ENCODE results near the gene SERPINA3. TPM values are rescaled to one million over a fixed set of nuclear protein-coding genes. Genes with fewer than 3 reads are reported as not detected.

Gene SERPINA3
- total RNA-seq, 1 experiment from 2014 or later = 3.5 TPM

DNA sequence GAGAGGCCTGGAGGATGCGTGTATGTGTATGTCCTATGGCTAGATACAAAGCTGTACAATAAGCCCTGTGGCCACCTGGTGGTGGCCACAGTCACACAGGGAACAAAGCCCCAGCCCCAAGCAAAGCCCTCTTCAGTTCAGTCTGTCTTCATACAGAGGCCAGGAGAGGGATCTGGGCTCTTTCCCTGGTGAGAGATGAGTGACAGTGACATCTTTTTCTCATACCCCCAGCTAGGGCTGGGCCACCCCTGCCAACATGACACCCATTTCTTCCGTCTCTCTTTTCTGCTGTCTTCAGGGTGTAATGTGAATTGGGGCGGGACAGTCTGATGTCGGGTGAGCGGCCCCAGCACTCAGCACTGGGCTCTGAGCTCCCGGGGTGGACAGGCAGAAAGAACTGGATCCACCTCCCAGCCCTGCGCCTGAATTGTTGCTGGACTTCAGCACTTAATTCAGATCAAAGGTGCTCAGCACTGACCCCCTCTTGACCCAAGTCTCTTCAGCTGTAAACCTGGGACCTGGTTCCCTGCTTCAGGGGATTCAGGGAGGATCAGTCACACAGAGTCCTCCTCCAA is 59.8 kb downstream of the SERPINA3 start (continued):
- TF ChIP-seq, protein P1, sequence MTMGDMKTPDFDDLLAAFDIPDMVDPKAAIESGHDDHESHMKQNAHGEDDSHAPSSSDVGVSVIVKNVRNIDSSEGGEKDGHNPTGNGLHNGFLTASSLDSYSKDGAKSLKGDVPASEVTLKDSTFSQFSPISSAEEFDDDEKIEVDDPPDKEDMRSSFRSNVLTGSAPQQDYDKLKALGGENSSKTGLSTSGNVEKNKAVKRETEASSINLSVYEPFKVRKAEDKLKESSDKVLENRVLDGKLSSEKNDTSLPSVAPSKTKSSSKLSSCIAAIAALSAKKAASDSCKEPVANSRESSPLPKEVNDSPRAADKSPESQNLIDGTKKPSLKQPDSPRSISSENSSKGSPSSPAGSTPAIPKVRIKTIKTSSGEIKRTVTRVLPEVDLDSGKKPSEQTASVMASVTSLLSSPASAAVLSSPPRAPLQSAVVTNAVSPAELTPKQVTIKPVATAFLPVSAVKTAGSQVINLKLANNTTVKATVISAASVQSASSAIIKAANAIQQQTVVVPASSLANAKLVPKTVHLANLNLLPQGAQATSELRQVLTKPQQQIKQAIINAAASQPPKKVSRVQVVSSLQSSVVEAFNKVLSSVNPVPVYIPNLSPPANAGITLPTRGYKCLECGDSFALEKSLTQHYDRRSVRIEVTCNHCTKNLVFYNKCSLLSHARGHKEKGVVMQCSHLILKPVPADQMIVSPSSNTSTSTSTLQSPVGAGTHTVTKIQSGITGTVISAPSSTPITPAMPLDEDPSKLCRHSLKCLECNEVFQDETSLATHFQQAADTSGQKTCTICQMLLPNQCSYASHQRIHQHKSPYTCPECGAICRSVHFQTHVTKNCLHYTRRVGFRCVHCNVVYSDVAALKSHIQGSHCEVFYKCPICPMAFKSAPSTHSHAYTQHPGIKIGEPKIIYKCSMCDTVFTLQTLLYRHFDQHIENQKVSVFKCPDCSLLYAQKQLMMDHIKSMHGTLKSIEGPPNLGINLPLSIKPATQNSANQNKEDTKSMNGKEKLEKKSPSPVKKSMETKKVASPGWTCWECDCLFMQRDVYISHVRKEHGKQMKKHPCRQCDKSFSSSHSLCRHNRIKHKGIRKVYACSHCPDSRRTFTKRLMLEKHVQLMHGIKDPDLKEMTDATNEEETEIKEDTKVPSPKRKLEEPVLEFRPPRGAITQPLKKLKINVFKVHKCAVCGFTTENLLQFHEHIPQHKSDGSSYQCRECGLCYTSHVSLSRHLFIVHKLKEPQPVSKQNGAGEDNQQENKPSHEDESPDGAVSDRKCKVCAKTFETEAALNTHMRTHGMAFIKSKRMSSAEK (CRISPR knock-in tag; IDR thresholded peaks at IDR 0.05; ENCODE audit: borderline replicate concordance) = no peak
- TF ChIP-seq IRF2 (CRISPR knock-in tag; IDR thresholded peaks at IDR 0.05; ENCODE audit: borderline replicate concordance, low read depth) = no peak
- TF ChIP-seq MYBL2 (CRISPR knock-in tag; IDR thresholded peaks at IDR 0.05) = no peak
- no peak for TF ChIP-seq ZNF219 (CRISPR knock-in tag; IDR thresholded peaks at IDR 0.05; ENCODE audit: borderline replicate concordance)
- TF ChIP-seq, protein P2, sequence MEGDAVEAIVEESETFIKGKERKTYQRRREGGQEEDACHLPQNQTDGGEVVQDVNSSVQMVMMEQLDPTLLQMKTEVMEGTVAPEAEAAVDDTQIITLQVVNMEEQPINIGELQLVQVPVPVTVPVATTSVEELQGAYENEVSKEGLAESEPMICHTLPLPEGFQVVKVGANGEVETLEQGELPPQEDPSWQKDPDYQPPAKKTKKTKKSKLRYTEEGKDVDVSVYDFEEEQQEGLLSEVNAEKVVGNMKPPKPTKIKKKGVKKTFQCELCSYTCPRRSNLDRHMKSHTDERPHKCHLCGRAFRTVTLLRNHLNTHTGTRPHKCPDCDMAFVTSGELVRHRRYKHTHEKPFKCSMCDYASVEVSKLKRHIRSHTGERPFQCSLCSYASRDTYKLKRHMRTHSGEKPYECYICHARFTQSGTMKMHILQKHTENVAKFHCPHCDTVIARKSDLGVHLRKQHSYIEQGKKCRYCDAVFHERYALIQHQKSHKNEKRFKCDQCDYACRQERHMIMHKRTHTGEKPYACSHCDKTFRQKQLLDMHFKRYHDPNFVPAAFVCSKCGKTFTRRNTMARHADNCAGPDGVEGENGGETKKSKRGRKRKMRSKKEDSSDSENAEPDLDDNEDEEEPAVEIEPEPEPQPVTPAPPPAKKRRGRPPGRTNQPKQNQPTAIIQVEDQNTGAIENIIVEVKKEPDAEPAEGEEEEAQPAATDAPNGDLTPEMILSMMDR (IDR thresholded peaks at IDR 0.05) = no peak
- TF ChIP-seq ATF1 (CRISPR knock-in tag; IDR thresholded peaks at IDR 0.05) = no peak
- TF ChIP-seq SP1 (CRISPR knock-in tag; conservative IDR thresholded peaks at IDR 0.05) = no peak
- TF ChIP-seq CREB1 (CRISPR knock-in tag; IDR thresholded peaks at IDR 0.05) = no peak
- TF ChIP-seq, protein P3, sequence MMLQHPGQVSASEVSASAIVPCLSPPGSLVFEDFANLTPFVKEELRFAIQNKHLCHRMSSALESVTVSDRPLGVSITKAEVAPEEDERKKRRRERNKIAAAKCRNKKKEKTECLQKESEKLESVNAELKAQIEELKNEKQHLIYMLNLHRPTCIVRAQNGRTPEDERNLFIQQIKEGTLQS (CRISPR knock-in tag; conservative IDR thresholded peaks at IDR 0.05) = no peak
- TF ChIP-seq, protein P4, sequence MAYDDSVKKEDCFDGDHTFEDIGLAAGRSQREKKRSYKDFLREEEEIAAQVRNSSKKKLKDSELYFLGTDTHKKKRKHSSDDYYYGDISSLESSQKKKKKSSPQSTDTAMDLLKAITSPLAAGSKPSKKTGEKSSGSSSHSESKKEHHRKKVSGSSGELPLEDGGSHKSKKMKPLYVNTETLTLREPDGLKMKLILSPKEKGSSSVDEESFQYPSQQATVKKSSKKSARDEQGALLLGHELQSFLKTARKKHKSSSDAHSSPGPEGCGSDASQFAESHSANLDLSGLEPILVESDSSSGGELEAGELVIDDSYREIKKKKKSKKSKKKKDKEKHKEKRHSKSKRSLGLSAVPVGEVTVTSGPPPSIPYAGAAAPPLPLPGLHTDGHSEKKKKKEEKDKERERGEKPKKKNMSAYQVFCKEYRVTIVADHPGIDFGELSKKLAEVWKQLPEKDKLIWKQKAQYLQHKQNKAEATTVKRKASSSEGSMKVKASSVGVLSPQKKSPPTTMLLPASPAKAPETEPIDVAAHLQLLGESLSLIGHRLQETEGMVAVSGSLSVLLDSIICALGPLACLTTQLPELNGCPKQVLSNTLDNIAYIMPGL (CRISPR knock-in tag; IDR thresholded peaks at IDR 0.05) = no peak

DNA sequence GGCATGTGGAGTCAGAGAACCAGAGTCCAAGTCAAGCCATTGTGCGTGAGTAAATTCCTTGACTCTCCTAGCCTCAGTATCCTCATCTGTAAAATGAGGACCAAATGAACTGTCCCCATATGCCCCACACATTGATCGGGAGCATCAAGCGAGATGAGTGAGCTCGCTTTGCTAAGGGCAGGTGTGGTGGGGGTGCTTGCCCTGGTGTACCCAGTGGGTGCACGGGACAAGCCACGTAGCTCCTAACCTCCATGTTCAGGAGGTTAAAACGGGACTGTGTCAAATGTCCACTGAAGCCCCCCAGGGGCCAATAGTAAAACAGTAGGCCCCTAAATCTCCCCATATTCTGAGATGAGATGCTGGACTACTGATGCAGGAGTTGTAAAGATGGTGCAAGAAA is 60.9 kb downstream of the SERPINA3 start:
- ChIA-PET POLR2A (no interaction called here), CTCF (interaction anchor here (1.4 kb wide), 1 partner anchor 215 kb away, joined by 3 read pairs; no protein-coding TSS in a partner anchor)
- H3K27ac Mint-ChIP-seq = no peak overlapping the region
- 0 out of 2 replicates have a peak, but pooled peaks cover 3% of the 10 kb centered on the region for H3K9me3 Mint-ChIP-seq
- H3K36me3 Mint-ChIP-seq = no peaks in the 10 kb centered on the region
- no peak for ATAC-seq
- H3K27me3 Mint-ChIP-seq (ENCODE audit: low read depth) = no peaks in the 10 kb centered on the region
- no peak overlapping the region for H3K4me3 Mint-ChIP-seq
- peaks cover 4% of the 10 kb centered on the region; the same call in 1 of the 2 replicates for H3K4me1 Mint-ChIP-seq
- DNase-seq (ENCODE audit: low spot score) = no peak
- no peak for TF ChIP-seq NFYB (CRISPR knock-in tag; conservative IDR thresholded peaks at IDR 0.05; ENCODE audit: low read depth)
- no peak for TF ChIP-seq ZNF671 (CRISPR knock-in tag; IDR thresholded peaks at IDR 0.05)
- TF ChIP-seq, protein P5, sequence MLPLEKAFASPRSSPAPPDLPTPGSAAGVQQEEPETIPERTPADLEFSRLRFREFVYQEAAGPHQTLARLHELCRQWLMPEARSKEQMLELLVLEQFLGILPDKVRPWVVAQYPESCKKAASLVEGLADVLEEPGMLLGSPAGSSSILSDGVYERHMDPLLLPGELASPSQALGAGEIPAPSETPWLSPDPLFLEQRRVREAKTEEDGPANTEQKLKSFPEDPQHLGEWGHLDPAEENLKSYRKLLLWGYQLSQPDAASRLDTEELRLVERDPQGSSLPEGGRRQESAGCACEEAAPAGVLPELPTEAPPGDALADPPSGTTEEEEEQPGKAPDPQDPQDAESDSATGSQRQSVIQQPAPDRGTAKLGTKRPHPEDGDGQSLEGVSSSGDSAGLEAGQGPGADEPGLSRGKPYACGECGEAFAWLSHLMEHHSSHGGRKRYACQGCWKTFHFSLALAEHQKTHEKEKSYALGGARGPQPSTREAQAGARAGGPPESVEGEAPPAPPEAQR (CRISPR knock-in tag; IDR thresholded peaks at IDR 0.05) = no peak
- no peak for TF ChIP-seq TEAD1 (CRISPR knock-in tag; IDR thresholded peaks at IDR 0.05)
- no peak for TF ChIP-seq GRHL2 (CRISPR knock-in tag; IDR thresholded peaks at IDR 0.05; ENCODE audit: insufficient replicate concordance, severe bottlenecking)
- no peak for TF ChIP-seq ZNF219 (CRISPR knock-in tag; IDR thresholded peaks at IDR 0.05; ENCODE audit: borderline replicate concordance)
- TF ChIP-seq ZNF317 (CRISPR knock-in tag; IDR thresholded peaks at IDR 0.05; ENCODE audit: borderline replicate concordance, low read depth) = no peak
- TF ChIP-seq SMAD3 (CRISPR knock-in tag; IDR thresholded peaks at IDR 0.05; ENCODE audit: borderline replicate concordance) = no peak
- TF ChIP-seq, protein P6, sequence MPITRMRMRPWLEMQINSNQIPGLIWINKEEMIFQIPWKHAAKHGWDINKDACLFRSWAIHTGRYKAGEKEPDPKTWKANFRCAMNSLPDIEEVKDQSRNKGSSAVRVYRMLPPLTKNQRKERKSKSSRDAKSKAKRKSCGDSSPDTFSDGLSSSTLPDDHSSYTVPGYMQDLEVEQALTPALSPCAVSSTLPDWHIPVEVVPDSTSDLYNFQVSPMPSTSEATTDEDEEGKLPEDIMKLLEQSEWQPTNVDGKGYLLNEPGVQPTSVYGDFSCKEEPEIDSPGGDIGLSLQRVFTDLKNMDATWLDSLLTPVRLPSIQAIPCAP (CRISPR knock-in tag; IDR thresholded peaks at IDR 0.05) = no peak
- TF ChIP-seq PRRX2 (CRISPR knock-in tag; IDR thresholded peaks at IDR 0.05) = no peak
- TF ChIP-seq ZNF396 (CRISPR knock-in tag; IDR thresholded peaks at IDR 0.05; ENCODE audit: borderline replicate concordance) = no peak
- TF ChIP-seq, protein P7, sequence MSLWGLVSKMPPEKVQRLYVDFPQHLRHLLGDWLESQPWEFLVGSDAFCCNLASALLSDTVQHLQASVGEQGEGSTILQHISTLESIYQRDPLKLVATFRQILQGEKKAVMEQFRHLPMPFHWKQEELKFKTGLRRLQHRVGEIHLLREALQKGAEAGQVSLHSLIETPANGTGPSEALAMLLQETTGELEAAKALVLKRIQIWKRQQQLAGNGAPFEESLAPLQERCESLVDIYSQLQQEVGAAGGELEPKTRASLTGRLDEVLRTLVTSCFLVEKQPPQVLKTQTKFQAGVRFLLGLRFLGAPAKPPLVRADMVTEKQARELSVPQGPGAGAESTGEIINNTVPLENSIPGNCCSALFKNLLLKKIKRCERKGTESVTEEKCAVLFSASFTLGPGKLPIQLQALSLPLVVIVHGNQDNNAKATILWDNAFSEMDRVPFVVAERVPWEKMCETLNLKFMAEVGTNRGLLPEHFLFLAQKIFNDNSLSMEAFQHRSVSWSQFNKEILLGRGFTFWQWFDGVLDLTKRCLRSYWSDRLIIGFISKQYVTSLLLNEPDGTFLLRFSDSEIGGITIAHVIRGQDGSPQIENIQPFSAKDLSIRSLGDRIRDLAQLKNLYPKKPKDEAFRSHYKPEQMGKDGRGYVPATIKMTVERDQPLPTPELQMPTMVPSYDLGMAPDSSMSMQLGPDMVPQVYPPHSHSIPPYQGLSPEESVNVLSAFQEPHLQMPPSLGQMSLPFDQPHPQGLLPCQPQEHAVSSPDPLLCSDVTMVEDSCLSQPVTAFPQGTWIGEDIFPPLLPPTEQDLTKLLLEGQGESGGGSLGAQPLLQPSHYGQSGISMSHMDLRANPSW (CRISPR knock-in tag; conservative IDR thresholded peaks at IDR 0.05; ENCODE audit: low read depth) = no peak
